K562 (cell line): ENCODE data around the gene CLASP1. TPM values are rescaled to one million over a fixed set of nuclear protein-coding genes. Genes with fewer than 3 reads are reported as not detected.

ENCODE experiments used
- ATAC-seq: fragments of 200-7000 bp; cut with Tn5 transposase; 3 replicates; pipeline ENCODE4 v1.9.1; 2020; ENCODE audit warnings: moderate library complexity
- BruUV-seq: library from RNA; stranded (reverse); fragments of 400-500 nt; replicated peaks from 2 replicates; lab custom pipeline; 2021; lab: Mats Ljungman, UMichigan
- CTCF ChIA-PET: fragments of 300-600 bp; formaldehyde crosslinking; extraction: SDS; loops from one replicate; lab custom pipeline; 2021; ENCODE audit warnings: low intra/inter-chr PET ratio; lab: Yijun Ruan, JAX
- POLR2A ChIA-PET: fragments of 300-600, 350-650 bp; sonication (Branson Sonifier 250); formaldehyde crosslinking; extraction: SDS; loops from one replicate; lab custom pipeline; 2021; ENCODE audit warnings: antibody characterized with exemption, inconsistent platforms; lab: Yijun Ruan, JAX
- DNase-seq, 4 experiments: peaks; one replicate each; pipeline versions ENCODE4 v3.0.0 to v3.0.0-alpha.2; 2011 to 2018; ENCODE audit warnings: low spot score in 3 of 4, mixed read lengths in 3 of 4; ENCODE audit errors: extremely low read depth in 1 of 4
- FAIRE-seq: peaks from 2 replicates; lab custom pipeline; 2011; peaks lifted over from hg19 to GRCh38; lab: Jason Lieb, UNC
- H2AFZ ChIP-seq: 2 replicates; pipeline ENCODE4 v1.6.0; 2011; ENCODE audit warnings: low read depth, low read length, control low read depth, inconsistent platforms
- H3K27ac ChIP-seq: fragments of 200-600 bp; 3 replicates; pipeline ENCODE4 v1.8.0; 2011; ENCODE audit warnings: low read depth, mild to moderate bottlenecking, control low read depth, inconsistent platforms, low read length, moderate library complexity, mixed read lengths; ENCODE audit errors: extremely low read depth
- H3K27me3 ChIP-seq, 2 experiments: fragments of 300-600 bp in 1 of 2; 2 replicates in 1 of 2; 3 replicates in 1 of 2; pipeline versions ENCODE4 v1.6.0 to v1.8.0; 2011; ENCODE audit warnings: inconsistent platforms in 2 of 2, low read length in 2 of 2, mild to moderate bottlenecking in 1 of 2, mixed read lengths in 1 of 2, moderate library complexity in 1 of 2; ENCODE audit not compliant: control insufficient read depth in 2 of 2, insufficient read depth in 2 of 2
- H3K36me3 ChIP-seq: fragments of 300-600 bp; 3 replicates; pipeline ENCODE4 v1.8.0; 2011; ENCODE audit warnings: mild to moderate bottlenecking, low read length, inconsistent platforms; ENCODE audit not compliant: control insufficient read depth, insufficient read depth
- H3K4me1 ChIP-seq, 2 experiments: fragments of 200-600 bp in 1 of 2; replicated peaks in 1 of 2; 2 replicates in 1 of 2; 3 replicates in 1 of 2; pipeline versions ENCODE4 v1.5.1 to v1.8.0; 2011; ENCODE audit warnings: inconsistent platforms in 2 of 2, low read length in 2 of 2, mild to moderate bottlenecking in 1 of 2, mixed read lengths in 1 of 2, moderate library complexity in 1 of 2; ENCODE audit not compliant: control insufficient read depth in 2 of 2, insufficient read depth in 2 of 2
- H3K4me2 ChIP-seq: 2 replicates; pipeline ENCODE4 v1.6.1; 2011; ENCODE audit warnings: low read length, control low read depth, inconsistent platforms, mixed read lengths; ENCODE audit not compliant: insufficient read depth
- H3K4me3 ChIP-seq: fragments of 200-600 bp; sonication (generic), shearing (Covaris generic); 2 replicates; pipeline ENCODE4 v1.5.1; 2016; ENCODE audit warnings: control low read depth, inconsistent platforms
- H3K79me2 ChIP-seq: fragments of 200-600 bp; 3 replicates; pipeline ENCODE4 v1.8.0; 2011; ENCODE audit warnings: low read length, inconsistent platforms; ENCODE audit not compliant: control insufficient read depth, insufficient read depth
- H3K9ac ChIP-seq, 2 experiments: 2 replicates each; pipeline versions ENCODE4 v1.6.0 to v1.6.1; 2011; ENCODE audit warnings: low read depth in 2 of 2, low read length in 2 of 2, control low read depth in 1 of 2, inconsistent platforms in 1 of 2, mild to moderate bottlenecking in 1 of 2, mixed read lengths in 1 of 2; ENCODE audit not compliant: insufficient read depth in 1 of 2
- H3K9me1 ChIP-seq: one replicate; pipeline ENCODE4 v1.6.0; 2011; ENCODE audit warnings: inconsistent platforms, mild to moderate bottlenecking, low read length, moderate library complexity; ENCODE audit not compliant: control insufficient read depth, insufficient read depth
- H3K9me3 ChIP-seq: replicated peaks from 2 replicates; pipeline ENCODE4 v1.5.1; 2011; ENCODE audit warnings: low read depth, low read length, inconsistent platforms; ENCODE audit not compliant: control insufficient read depth, insufficient read depth
- H4K20me1 ChIP-seq: replicated peaks from 2 replicates; pipeline ENCODE4 v1.6.1; 2011; ENCODE audit warnings: low read length, inconsistent platforms, mixed read lengths; ENCODE audit not compliant: control insufficient read depth, insufficient read depth
- ELF2 ChIP-seq: fragments of 250-450 bp; sonication (Bioruptor Pico); IDR thresholded peaks from 2 replicates; pipeline ENCODE4 v1.5.0; 2021; ENCODE audit warnings: mild to moderate bottlenecking
- KLF16 ChIP-seq: IDR thresholded peaks from 2 replicates; pipeline ENCODE4 v1.6.1; 2016; ENCODE audit warnings: antibody characterized with exemption
- MEF2A ChIP-seq: IDR thresholded peaks from 2 replicates; pipeline ENCODE4 v1.6.1; 2011; ENCODE audit warnings: low read depth, mild to moderate bottlenecking, low read length, moderate library complexity; ENCODE audit not compliant: control insufficient read depth
- STAT5B ChIP-seq: fragments of 250-450 bp; sonication (Bioruptor Pico); IDR thresholded peaks from 2 replicates; pipeline ENCODE4 v1.8.0; 2021; ENCODE audit warnings: mild to moderate bottlenecking, inconsistent platforms
- ZC3H8 ChIP-seq: fragments of 450-650 bp; IDR thresholded peaks from 2 replicates; pipeline ENCODE4 v1.6.1; 2017
- ZNF589 ChIP-seq: fragments of 200-800 bp; sonication (Bioruptor generic); IDR thresholded peaks from 2 replicates; pipeline ENCODE4 v1.6.1; 2016; ENCODE audit warnings: low read depth, missing genetic modification characterization, missing compliant biosample characterization
- ZNF644 ChIP-seq: fragments of 200-800 bp; sonication (Bioruptor generic); IDR thresholded peaks from 2 replicates; pipeline ENCODE4 v1.6.1; 2016; ENCODE audit warnings: low read depth, missing genetic modification characterization, missing compliant biosample characterization
- ZNF699 ChIP-seq: fragments of 250-450 bp; sonication (Bioruptor Pico); IDR thresholded peaks from 2 replicates; pipeline ENCODE4 v1.8.0; 2021; ENCODE audit warnings: mild to moderate bottlenecking, moderate library complexity; ENCODE audit not compliant: insufficient replicate concordance
- WGBS: fragments of 100-300 bp; shearing (Covaris generic); methylation state at CpG from one replicate; pipeline ENCODE4 v1.1.6; 2016; ENCODE audit warnings: low coverage, mixed read lengths; ENCODE audit not compliant: insufficient coverage; ENCODE audit errors: missing lambda C conversion rate; 5-methylcytosine and 5-hydroxymethylcytosine counted together
- in situ Hi-C: fragments of 300-500 bp; cut with MboI; formaldehyde crosslinking; loops from 4 replicates; pipeline ENCODE4 v1.15.0; 2018; ENCODE audit warnings: inconsistent platforms, mixed read lengths
- intact Hi-C: fragments of 100-400 bp; cut with micrococcal nuclease; formaldehyde crosslinking; loops from 2 replicates; pipeline ENCODE4 v1.14.2; 2022
- polyA plus RNA-seq, 8 experiments: library from polyadenylated mRNA; depleted of rRNA in 4 of 8; stranded (reverse) in 5 of 8; unstranded in 3 of 8; fragments of >200 nt; fragmentation: Nextera tagmentation in 2 of 8; fragmentation: Illumina TruSeq in 1 of 8; extraction: Ambion mirVana in 2 of 8; extraction: Trizol in 1 of 8; gene quantifications; 2 replicates each; pipeline versions ENCODE4 v1.2.1 to v1.2.3, GENCODE V29; 2011 to 2014; ENCODE audit warnings: inconsistent platforms in 1 of 8, missing spikeins in 1 of 8
- total RNA-seq, 7 experiments: library from RNA; depleted of rRNA in 6 of 7; stranded (reverse); fragments of >200 nt in 6 of 7; fragmentation: Illumina TruSeq in 2 of 7; extraction: Trizol in 2 of 7; gene quantifications; 2 replicates each; pipeline versions ENCODE4 v1.2.1 to v1.2.3, GENCODE V29; 2011 to 2021; ENCODE audit warnings: low replicate concordance in 1 of 7
- TF ChIP-seq, protein P1 (sequence below): IDR thresholded peaks from 2 replicates; pipeline ENCODE4 v1.6.1; 2011; ENCODE audit not compliant: insufficient read length; ENCODE audit errors: extremely low read depth
- TF ChIP-seq, protein P2 (sequence below): IDR thresholded peaks from 2 replicates; pipeline ENCODE4 v1.6.1; 2016; ENCODE audit warnings: missing genetic modification characterization, missing compliant biosample characterization
- TF ChIP-seq, protein P3 (sequence below): fragments of 450-650 bp; formaldehyde crosslinking; conservative IDR thresholded peaks from 2 replicates; pipeline ENCODE4 v1.4.0; 2022; ENCODE audit warnings: mild to moderate bottlenecking, missing genetic modification characterization

Gene CLASP1
- total and polyA plus RNA-seq, 9 of the 15 experiments (the other 6 are each of a cell fraction or from before 2014, with no cell fraction given), result 1.7 to 40.3 (median 20.7) TPM

DNA sequence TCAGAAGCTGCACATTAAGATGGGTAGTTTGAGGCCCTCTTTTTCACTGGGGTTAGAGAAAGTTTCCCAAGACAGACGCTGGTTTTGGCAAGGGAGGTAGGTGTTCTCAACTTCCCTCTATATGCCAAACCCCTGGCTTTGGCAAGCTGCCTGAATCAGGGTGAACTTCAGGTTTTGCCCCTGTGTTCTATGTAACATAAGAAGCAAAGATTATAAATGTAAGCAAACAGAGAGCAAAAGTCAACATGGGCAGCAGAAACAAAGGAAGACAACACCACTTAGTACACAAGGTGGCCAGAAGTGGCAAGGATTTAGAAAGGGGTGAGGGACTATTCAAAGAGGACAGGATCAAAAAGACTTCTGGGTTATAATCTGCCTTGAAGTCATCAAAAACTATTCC lies 293.8 kb downstream of the CLASP1 start:
- DNase-seq, result no peak
- Histone ChIP-seq H2AFZ (no peak overlapping the region), H3K4me2 (no peak overlapping the region), H3K79me2 (no peaks in the 10 kb centered on the region), H3K9ac (no peak overlapping the region), H4K20me1 (no peaks in the 10 kb centered on the region), H3K9me3 (no peaks in the 10 kb centered on the region), H3K4me3 (no peak overlapping the region), H3K36me3 (peaks cover 73% of the 10 kb centered on the region), H3K27me3 (no peaks in the 10 kb centered on the region), H3K4me1 (no peaks in the 10 kb centered on the region), H3K27ac (no peak overlapping the region), H3K9me1 (no peaks in the 10 kb centered on the region)
- FAIRE-seq, result no peak
- in situ Hi-C loops, result no loop called here
- TF ChIP-seq KLF16 (no peak), STAT5B (no peak), ZNF644 (tag) (no peak), ZNF699 (no peak), MEF2A (no peak), ZNF589 (CRISPR knock-in tag) (no peak), ELF2 (CRISPR knock-in tag) (no peak), ZC3H8 (no peak)
- TF ChIP-seq, protein P1, sequence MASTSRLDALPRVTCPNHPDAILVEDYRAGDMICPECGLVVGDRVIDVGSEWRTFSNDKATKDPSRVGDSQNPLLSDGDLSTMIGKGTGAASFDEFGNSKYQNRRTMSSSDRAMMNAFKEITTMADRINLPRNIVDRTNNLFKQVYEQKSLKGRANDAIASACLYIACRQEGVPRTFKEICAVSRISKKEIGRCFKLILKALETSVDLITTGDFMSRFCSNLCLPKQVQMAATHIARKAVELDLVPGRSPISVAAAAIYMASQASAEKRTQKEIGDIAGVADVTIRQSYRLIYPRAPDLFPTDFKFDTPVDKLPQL, result no peak
- TF ChIP-seq, protein P2, sequence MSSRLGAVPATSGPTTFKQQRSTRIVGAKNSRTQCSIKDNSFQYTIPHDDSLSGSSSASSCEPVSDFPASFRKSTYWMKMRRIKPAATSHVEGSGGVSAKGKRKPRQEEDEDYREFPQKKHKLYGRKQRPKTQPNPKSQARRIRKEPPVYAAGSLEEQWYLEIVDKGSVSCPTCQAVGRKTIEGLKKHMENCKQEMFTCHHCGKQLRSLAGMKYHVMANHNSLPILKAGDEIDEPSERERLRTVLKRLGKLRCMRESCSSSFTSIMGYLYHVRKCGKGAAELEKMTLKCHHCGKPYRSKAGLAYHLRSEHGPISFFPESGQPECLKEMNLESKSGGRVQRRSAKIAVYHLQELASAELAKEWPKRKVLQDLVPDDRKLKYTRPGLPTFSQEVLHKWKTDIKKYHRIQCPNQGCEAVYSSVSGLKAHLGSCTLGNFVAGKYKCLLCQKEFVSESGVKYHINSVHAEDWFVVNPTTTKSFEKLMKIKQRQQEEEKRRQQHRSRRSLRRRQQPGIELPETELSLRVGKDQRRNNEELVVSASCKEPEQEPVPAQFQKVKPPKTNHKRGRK (tag), result no peak
- TF ChIP-seq, protein P3, sequence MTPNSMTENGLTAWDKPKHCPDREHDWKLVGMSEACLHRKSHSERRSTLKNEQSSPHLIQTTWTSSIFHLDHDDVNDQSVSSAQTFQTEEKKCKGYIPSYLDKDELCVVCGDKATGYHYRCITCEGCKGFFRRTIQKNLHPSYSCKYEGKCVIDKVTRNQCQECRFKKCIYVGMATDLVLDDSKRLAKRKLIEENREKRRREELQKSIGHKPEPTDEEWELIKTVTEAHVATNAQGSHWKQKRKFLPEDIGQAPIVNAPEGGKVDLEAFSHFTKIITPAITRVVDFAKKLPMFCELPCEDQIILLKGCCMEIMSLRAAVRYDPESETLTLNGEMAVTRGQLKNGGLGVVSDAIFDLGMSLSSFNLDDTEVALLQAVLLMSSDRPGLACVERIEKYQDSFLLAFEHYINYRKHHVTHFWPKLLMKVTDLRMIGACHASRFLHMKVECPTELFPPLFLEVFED (CRISPR knock-in tag), result no peak
- POLR2A ChIA-PET, result interaction anchor here (0.6 to 3.4 kb wide), 4 partner anchors 8 to 287 kb away, joined by 3 to 12 read pairs (median 4); no protein-coding TSS in a partner anchor
- 100% methylated on average over 1 of the region's 1 CpG for WGBS
- intact Hi-C loops, result no loop called here
- no peak for ATAC-seq
- CTCF ChIA-PET, result interaction anchor here (0.6 kb wide), 1 partner anchor 265 kb away, joined by 3 read pairs; no protein-coding TSS in a partner anchor
- no TSS peak for BruUV-seq
